CD8-positive, alpha-beta memory T cell (primary cell): Measurements from ENCODE around the gene HOXD11. TPM values are rescaled to one million over a fixed set of nuclear protein-coding genes. Genes with fewer than 3 reads are reported as not detected.
A peak's percentile ranks its signal among the peaks of the same experiment; 100 is the strongest.

Experiments used
- CTCF ChIA-PET: fragments of 350-600 bp; sonication (Branson Sonifier 250); formaldehyde crosslinking; loops from one replicate; lab custom pipeline; 2021; ENCODE audit warnings: antibody characterized with exemption; lab: Charles Lee
- POLR2A ChIA-PET: fragments of 350-600 bp; sonication (Branson Sonifier 250); formaldehyde crosslinking; loops from one replicate; lab custom pipeline; 2021; ENCODE audit warnings: antibody characterized with exemption; lab: Charles Lee
- DNase-seq, 5 donors: peaks; one replicate each; pipeline versions ENCODE4 v3.0.0 to v3.0.0-alpha.2; 2020 to 2022; ENCODE audit warnings: mixed read lengths in 1 of 5
- H3K27ac ChIP-seq: one replicate; pipeline ENCODE4 v1.7.0; 2013; ENCODE audit warnings: low read depth, mild to moderate bottlenecking, low read length, moderate library complexity
- H3K27me3 ChIP-seq: 2 replicates; pipeline ENCODE4 v1.7.0; 2013; ENCODE audit warnings: low read length, mild to moderate bottlenecking; ENCODE audit not compliant: insufficient read depth, poor library complexity, severe bottlenecking
- H3K36me3 ChIP-seq: 2 replicates; pipeline ENCODE4 v1.7.0; 2013; ENCODE audit warnings: mild to moderate bottlenecking, low read length, moderate library complexity; ENCODE audit not compliant: insufficient read depth
- H3K4me1 ChIP-seq: 2 replicates; pipeline ENCODE4 v1.7.0; 2013; ENCODE audit warnings: mild to moderate bottlenecking, low read length, moderate library complexity; ENCODE audit not compliant: insufficient read depth
- H3K4me3 ChIP-seq: 2 replicates; pipeline ENCODE4 v1.7.0; 2013; ENCODE audit warnings: mild to moderate bottlenecking, low read length
- H3K9me3 ChIP-seq: 2 replicates; pipeline ENCODE4 v1.7.0; 2013; ENCODE audit warnings: mild to moderate bottlenecking, low read length
- H3K27ac Mint-ChIP-seq, 8 donors: one replicate each; pipeline ENCODE4 v1.8.0; 2020 to 2021; ENCODE audit warnings: mixed read lengths in 8 of 8, mild to moderate bottlenecking in 6 of 8, inconsistent platforms in 3 of 8, moderate library complexity in 3 of 8
- H3K27me3 Mint-ChIP-seq, 2 donors: one replicate each; pipeline ENCODE4 v1.8.0; 2020 to 2021; ENCODE audit warnings: mixed read lengths in 2 of 2, mild to moderate bottlenecking in 1 of 2, moderate library complexity in 1 of 2
- H3K36me3 Mint-ChIP-seq, 3 donors: one replicate each; pipeline ENCODE4 v1.8.0; 2020 to 2021; ENCODE audit warnings: mixed read lengths in 3 of 3, inconsistent platforms in 1 of 3, mild to moderate bottlenecking in 1 of 3
- H3K4me1 Mint-ChIP-seq, 3 donors: one replicate each; pipeline ENCODE4 v1.8.0; 2020 to 2021; ENCODE audit warnings: mixed read lengths in 3 of 3, inconsistent platforms in 1 of 3, mild to moderate bottlenecking in 1 of 3
- H3K4me3 Mint-ChIP-seq, 7 donors: one replicate each; pipeline ENCODE4 v1.8.0; 2020 to 2021; ENCODE audit warnings: mixed read lengths in 7 of 7, mild to moderate bottlenecking in 6 of 7, moderate library complexity in 4 of 7, inconsistent platforms in 2 of 7
- H3K9me3 Mint-ChIP-seq, 5 donors: one replicate each; pipeline ENCODE4 v1.8.0; 2020 to 2022; ENCODE audit warnings: mixed read lengths in 5 of 5, mild to moderate bottlenecking in 3 of 5, moderate library complexity in 2 of 5, inconsistent platforms in 1 of 5
- polyA plus RNA-seq: library from polyadenylated mRNA; unstranded; fragments of 300-500 nt; fragmentation: Illumina TruSeq; gene quantifications from one replicate; pipeline ENCODE4 v1.2.3, GENCODE V29; 2021
- total RNA-seq, 2 experiments: library from RNA; stranded (reverse); gene quantifications; one replicate each; pipeline ENCODE4 v1.2.3, GENCODE V29; 2021

HOXD11 gene
- total and polyA plus RNA-seq, 3 experiments from 2014 or later = not detected

- Histone ChIP-seq H3K27ac (no peak overlapping the region), H3K27me3 (peaks cover 90% of the 10 kb centered on the region), H3K4me3 (no peak overlapping the region), H3K4me1 (peaks cover 18% of the 10 kb centered on the region), H3K36me3 (no peaks in the 10 kb centered on the region), H3K9me3 (peaks cover 4% of the 10 kb centered on the region)
- Mint-ChIP-seq H3K9me3 (peaks cover 8 to 25% (median 13%) of the 10 kb centered on the region in 5 donors), H3K4me1 (peaks cover 23 to 34% (median 33%) of the 10 kb centered on the region in 3 donors), H3K36me3 (peaks cover 0 to 2% (median 0%) of the 10 kb centered on the region in 3 donors), H3K4me3 (peak overlapping the region; percentile 63 to 94 (median 81)), H3K27me3 (peaks cover 91 to 92% of the 10 kb centered on the region in 2 donors), H3K27ac (peak overlapping the region in 3 of 8 donors; percentile 32 to 54 (median 51))
- DNase-seq = no peak
- ChIA-PET POLR2A (no interaction called here), CTCF (interaction anchor here (0.7 to 2.6 kb wide), 11 partner anchors 9 to 847 kb away, joined by 3 to 36 read pairs (median 4); partner anchors contain the start of gene LNPK)
Observed at GRCh38 chr2:176097820-176098365, 9.2 kb upstream of the HOXD11 start.

GRCh38 chr2:176098366-176099158 lies 8.5 kb upstream of the HOXD11 start:
- Mint-ChIP-seq H3K36me3 (peaks cover 0 to 2% (median 0%) of the 10 kb centered on the region in 3 donors), H3K27me3 (peaks cover 91 to 92% of the 10 kb centered on the region in 2 donors), H3K4me1 (peaks cover 21 to 31% (median 27%) of the 10 kb centered on the region in 3 donors), H3K4me3 (peak overlapping the region in 6 of 7 donors; percentile 8 to 83 (median 48)), H3K9me3 (peaks cover 8 to 25% (median 13%) of the 10 kb centered on the region in 5 donors), H3K27ac (peak overlapping the region in 1 of 8 donors; percentile 60)
- H3K27me3 ChIP-seq = peaks cover 90% of the 10 kb centered on the region
- POLR2A ChIA-PET = no interaction called here
- no peak overlapping the region for H3K27ac ChIP-seq
- H3K36me3 ChIP-seq = no peaks in the 10 kb centered on the region
- CTCF ChIA-PET = interaction anchor here (1.1 to 2.6 kb wide), 8 partner anchors 10 to 683 kb away, joined by 3 to 36 read pairs (median 4); no protein-coding TSS in a partner anchor
- peaks cover 18% of the 10 kb centered on the region for H3K4me1 ChIP-seq
- H3K9me3 ChIP-seq = peaks cover 4% of the 10 kb centered on the region
- DNase-seq = no peak
- no peak overlapping the region for H3K4me3 ChIP-seq

- Mint-ChIP-seq H3K36me3 (no peaks in the 10 kb centered on the region), H3K27ac (peak overlapping the region in 1 of 8 donors; percentile 60), H3K4me3 (peak overlapping the region in 4 of 7 donors; percentile 5 to 32 (median 23)), H3K9me3 (peaks cover 3 to 20% (median 8%) of the 10 kb centered on the region in 5 donors), H3K27me3 (peaks cover 91 to 92% of the 10 kb centered on the region in 2 donors), H3K4me1 (peaks cover 16 to 24% (median 22%) of the 10 kb centered on the region in 3 donors)
- POLR2A ChIA-PET = no interaction called here
- H3K4me3 ChIP-seq = no peak overlapping the region
- no peak overlapping the region for H3K27ac ChIP-seq
- H3K36me3 ChIP-seq = no peaks in the 10 kb centered on the region
- DNase-seq = peak in 1 of 5 donors; percentile 23
- H3K9me3 ChIP-seq = no peaks in the 10 kb centered on the region
- CTCF ChIA-PET = no interaction called here
- H3K4me1 ChIP-seq = peaks cover 18% of the 10 kb centered on the region
- peaks cover 92% of the 10 kb centered on the region for H3K27me3 ChIP-seq
Observed at GRCh38 chr2:176099159-176099727, 7.8 kb upstream of the HOXD11 start.

- H3K9me3 Mint-ChIP-seq = peaks cover 3 to 15% (median 8%) of the 10 kb centered on the region in 5 donors
- no peaks in the 10 kb centered on the region for H3K36me3 Mint-ChIP-seq
- peaks cover 91 to 92% of the 10 kb centered on the region in 2 donors for H3K27me3 Mint-ChIP-seq
- Histone ChIP-seq H3K4me1 (peaks cover 18% of the 10 kb centered on the region), H3K27ac (no peak within 1 kb of the TSS), H3K36me3 (no peaks in the 10 kb centered on the region), H3K9me3 (no peaks in the 10 kb centered on the region), H3K27me3 (peaks cover 91% of the 10 kb centered on the region), H3K4me3 (no peak within 1 kb of the TSS)
- peaks cover 17 to 24% (median 24%) of the 10 kb centered on the region in 3 donors for H3K4me1 Mint-ChIP-seq
- peak within 1 kb of the TSS in 5 of 7 donors; percentile 8 to 44 (median 25) for H3K4me3 Mint-ChIP-seq
- ChIA-PET POLR2A (no interaction called here), CTCF (no interaction called here)
- H3K27ac Mint-ChIP-seq = peak within 1 kb of the TSS in 2 of 8 donors; percentile 34 to 60
- peak in 1 of 5 donors; percentile 30 for DNase-seq
Observed at GRCh38 chr2:176099728-176100546, 7.1 kb upstream of the HOXD11 start, which contains the start of gene HOXD12. Gene HOXD12, plus strand, starts transcription at chr2:176099795. Its CDS starts 7 bp downstream, at chr2:176099802.

- Histone ChIP-seq H3K4me1 (peaks cover 18% of the 10 kb centered on the region), H3K27me3 (peaks cover 91% of the 10 kb centered on the region), H3K27ac (no peak overlapping the region), H3K9me3 (no peaks in the 10 kb centered on the region), H3K36me3 (no peaks in the 10 kb centered on the region), H3K4me3 (no peak overlapping the region)
- Mint-ChIP-seq H3K27ac (peak overlapping the region in 1 of 8 donors; percentile 34), H3K36me3 (no peaks in the 10 kb centered on the region), H3K4me3 (peak overlapping the region in 1 of 7 donors; percentile 9), H3K9me3 (peaks cover 0 to 10% (median 5%) of the 10 kb centered on the region in 5 donors), H3K4me1 (peaks cover 18 to 29% (median 24%) of the 10 kb centered on the region in 3 donors), H3K27me3 (peaks cover 88 to 92% of the 10 kb centered on the region in 2 donors)
- DNase-seq = no peak
- ChIA-PET POLR2A (no interaction called here), CTCF (no interaction called here)
Observed at GRCh38 chr2:176100547-176101140, 6.4 kb upstream of the HOXD11 start.

- no peak for DNase-seq
- Mint-ChIP-seq H3K27me3 (peaks cover 88 to 92% of the 10 kb centered on the region in 2 donors), H3K9me3 (peaks cover 0 to 9% (median 4%) of the 10 kb centered on the region in 5 donors), H3K27ac (peak overlapping the region in 1 of 8 donors; percentile 60), H3K4me1 (peaks cover 21 to 32% (median 23%) of the 10 kb centered on the region in 3 donors), H3K4me3 (peak overlapping the region in 1 of 7 donors; percentile 9), H3K36me3 (no peaks in the 10 kb centered on the region)
- Histone ChIP-seq H3K27ac (no peak overlapping the region), H3K4me3 (no peak overlapping the region), H3K4me1 (peaks cover 16% of the 10 kb centered on the region), H3K27me3 (peaks cover 95% of the 10 kb centered on the region), H3K9me3 (no peaks in the 10 kb centered on the region), H3K36me3 (no peaks in the 10 kb centered on the region)
- POLR2A ChIA-PET = no interaction called here
- CTCF ChIA-PET = interaction anchor here (1.6 kb wide), 1 partner anchor 20 kb away, joined by 3 read pairs; no protein-coding TSS in a partner anchor
Observed at GRCh38 chr2:176101216-176101830, 5.8 kb upstream of the HOXD11 start.
